ENCODE measurements around the gene IQCM.

GRCh38 chr4:149815743-149816142, at the start of gene IQCM:
- TF ChIP-seq CTCF (IDR thresholded peaks at IDR 0.05) = no peak
- TF ChIP-seq POLR2A (IDR thresholded peaks at IDR 0.05) = no peak
